ENCODE data around the gene ARL13A. TPM values are rescaled to one million over a fixed set of nuclear protein-coding genes. Genes with fewer than 3 reads are reported as not detected.

The ARL13A gene
- polyA plus RNA-seq, 1 donor from 2014 or later = not detected

- H3K9me3 Mint-ChIP-seq = peaks cover 0 to 2% (median 0%) of the 10 kb centered on the region in 3 donors
- peaks cover 0 to 3% (median 3%) of the 10 kb centered on the region in 3 donors for H3K4me1 Mint-ChIP-seq
- peak overlapping the region in 1 of 3 donors; percentile 75 for H3K27ac Mint-ChIP-seq
- no peaks in the 10 kb centered on the region for H3K27me3 Mint-ChIP-seq
- no peak overlapping the region for H3K4me3 Mint-ChIP-seq
- peaks cover 9% of the 10 kb centered on the region for H3K36me3 Mint-ChIP-seq
Measured at GRCh38 chrX:101028562-101028961, 59.1 kb downstream of the ARL13A start.

GRCh38 chrX:101029665-101030064, 60.2 kb downstream of the ARL13A start:
- no peaks in the 10 kb centered on the region for H3K27me3 Mint-ChIP-seq
- H3K9me3 Mint-ChIP-seq = peaks cover 0 to 2% (median 0%) of the 10 kb centered on the region in 3 donors
- no peak overlapping the region for H3K27ac Mint-ChIP-seq
- H3K36me3 Mint-ChIP-seq = peaks cover 9% of the 10 kb centered on the region
- H3K4me3 Mint-ChIP-seq = no peak overlapping the region
- H3K4me1 Mint-ChIP-seq = peaks cover 0 to 3% (median 3%) of the 10 kb centered on the region in 3 donors

- Mint-ChIP-seq H3K4me3 (no peak overlapping the region), H3K36me3 (no peaks in the 10 kb centered on the region), H3K27ac (no peak overlapping the region), H3K27me3 (no peaks in the 10 kb centered on the region), H3K9me3 (no peaks in the 10 kb centered on the region), H3K4me1 (no peaks in the 10 kb centered on the region)
Measured at GRCh38 chrX:101037231-101037630, 67.7 kb downstream of the ARL13A start.

GRCh38 chrX:101040197-101040596, 70.7 kb downstream of the ARL13A start:
- H3K36me3 Mint-ChIP-seq = no peaks in the 10 kb centered on the region
- H3K4me1 Mint-ChIP-seq = peaks cover 0 to 2% (median 0%) of the 10 kb centered on the region in 3 donors
- no peak overlapping the region for H3K4me3 Mint-ChIP-seq
- H3K27me3 Mint-ChIP-seq = no peaks in the 10 kb centered on the region
- H3K9me3 Mint-ChIP-seq = no peaks in the 10 kb centered on the region
- no peak overlapping the region for H3K27ac Mint-ChIP-seq

Other genes with a start within 250 kb of the ARL13A start
- 0.11 TPM for gene SYTL4, start 237.6 kb upstream of the ARL13A start, polyA plus RNA-seq
- 14.0 TPM for gene CSTF2, start 149.3 kb upstream of the ARL13A start, polyA plus RNA-seq
- not detected for gene NOX1, start 95.3 kb upstream of the ARL13A start, polyA plus RNA-seq
- 0.88 TPM for gene XKRX, start 40.8 kb upstream of the ARL13A start, polyA plus RNA-seq
- 38.9 TPM for gene TRMT2B, start 82.4 kb downstream of the ARL13A start, polyA plus RNA-seq
- not detected for gene TMEM35A, start 109.2 kb downstream of the ARL13A start, polyA plus RNA-seq
- 0.35 TPM for gene CENPI, start 128.5 kb downstream of the ARL13A start, polyA plus RNA-seq

Measured in IgD-negative memory B cell (primary cell).